ENCODE measurements around the gene KCNJ5. TPM values are rescaled to one million over a fixed set of nuclear protein-coding genes. Genes with fewer than 3 reads are reported as not detected.

KCNJ5 gene
- total and polyA plus RNA-seq, 2 experiments from 2014 or later = not detected

DNA sequence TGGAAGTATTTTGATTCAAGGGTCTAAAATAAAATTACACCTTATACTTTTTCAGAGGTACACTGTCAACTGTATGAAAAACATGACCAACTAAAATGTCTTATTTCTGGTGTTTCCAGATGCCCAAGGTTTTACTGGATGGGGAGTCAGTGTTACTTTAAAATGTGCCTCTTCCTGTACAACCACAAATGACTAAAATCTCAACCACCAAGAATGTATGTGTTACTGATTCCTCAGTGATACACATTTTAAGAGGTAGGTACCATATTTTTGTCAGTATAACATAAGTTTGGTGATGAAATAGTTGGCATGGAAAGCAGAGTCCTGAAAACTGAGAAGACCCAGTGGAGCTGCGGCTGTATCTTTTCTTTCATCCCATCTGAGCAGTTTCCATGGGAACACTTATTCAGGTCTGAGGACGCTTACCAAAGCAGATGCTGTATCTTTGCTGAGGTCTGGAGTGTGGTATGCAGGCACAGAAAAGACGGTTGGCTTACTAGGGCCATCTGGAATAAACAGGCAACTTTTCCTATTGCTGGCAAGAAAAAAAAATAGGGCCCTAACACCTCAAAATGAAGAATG, 72.7 kb downstream of the KCNJ5 start (continued):
- TF ChIP-seq, protein P1, sequence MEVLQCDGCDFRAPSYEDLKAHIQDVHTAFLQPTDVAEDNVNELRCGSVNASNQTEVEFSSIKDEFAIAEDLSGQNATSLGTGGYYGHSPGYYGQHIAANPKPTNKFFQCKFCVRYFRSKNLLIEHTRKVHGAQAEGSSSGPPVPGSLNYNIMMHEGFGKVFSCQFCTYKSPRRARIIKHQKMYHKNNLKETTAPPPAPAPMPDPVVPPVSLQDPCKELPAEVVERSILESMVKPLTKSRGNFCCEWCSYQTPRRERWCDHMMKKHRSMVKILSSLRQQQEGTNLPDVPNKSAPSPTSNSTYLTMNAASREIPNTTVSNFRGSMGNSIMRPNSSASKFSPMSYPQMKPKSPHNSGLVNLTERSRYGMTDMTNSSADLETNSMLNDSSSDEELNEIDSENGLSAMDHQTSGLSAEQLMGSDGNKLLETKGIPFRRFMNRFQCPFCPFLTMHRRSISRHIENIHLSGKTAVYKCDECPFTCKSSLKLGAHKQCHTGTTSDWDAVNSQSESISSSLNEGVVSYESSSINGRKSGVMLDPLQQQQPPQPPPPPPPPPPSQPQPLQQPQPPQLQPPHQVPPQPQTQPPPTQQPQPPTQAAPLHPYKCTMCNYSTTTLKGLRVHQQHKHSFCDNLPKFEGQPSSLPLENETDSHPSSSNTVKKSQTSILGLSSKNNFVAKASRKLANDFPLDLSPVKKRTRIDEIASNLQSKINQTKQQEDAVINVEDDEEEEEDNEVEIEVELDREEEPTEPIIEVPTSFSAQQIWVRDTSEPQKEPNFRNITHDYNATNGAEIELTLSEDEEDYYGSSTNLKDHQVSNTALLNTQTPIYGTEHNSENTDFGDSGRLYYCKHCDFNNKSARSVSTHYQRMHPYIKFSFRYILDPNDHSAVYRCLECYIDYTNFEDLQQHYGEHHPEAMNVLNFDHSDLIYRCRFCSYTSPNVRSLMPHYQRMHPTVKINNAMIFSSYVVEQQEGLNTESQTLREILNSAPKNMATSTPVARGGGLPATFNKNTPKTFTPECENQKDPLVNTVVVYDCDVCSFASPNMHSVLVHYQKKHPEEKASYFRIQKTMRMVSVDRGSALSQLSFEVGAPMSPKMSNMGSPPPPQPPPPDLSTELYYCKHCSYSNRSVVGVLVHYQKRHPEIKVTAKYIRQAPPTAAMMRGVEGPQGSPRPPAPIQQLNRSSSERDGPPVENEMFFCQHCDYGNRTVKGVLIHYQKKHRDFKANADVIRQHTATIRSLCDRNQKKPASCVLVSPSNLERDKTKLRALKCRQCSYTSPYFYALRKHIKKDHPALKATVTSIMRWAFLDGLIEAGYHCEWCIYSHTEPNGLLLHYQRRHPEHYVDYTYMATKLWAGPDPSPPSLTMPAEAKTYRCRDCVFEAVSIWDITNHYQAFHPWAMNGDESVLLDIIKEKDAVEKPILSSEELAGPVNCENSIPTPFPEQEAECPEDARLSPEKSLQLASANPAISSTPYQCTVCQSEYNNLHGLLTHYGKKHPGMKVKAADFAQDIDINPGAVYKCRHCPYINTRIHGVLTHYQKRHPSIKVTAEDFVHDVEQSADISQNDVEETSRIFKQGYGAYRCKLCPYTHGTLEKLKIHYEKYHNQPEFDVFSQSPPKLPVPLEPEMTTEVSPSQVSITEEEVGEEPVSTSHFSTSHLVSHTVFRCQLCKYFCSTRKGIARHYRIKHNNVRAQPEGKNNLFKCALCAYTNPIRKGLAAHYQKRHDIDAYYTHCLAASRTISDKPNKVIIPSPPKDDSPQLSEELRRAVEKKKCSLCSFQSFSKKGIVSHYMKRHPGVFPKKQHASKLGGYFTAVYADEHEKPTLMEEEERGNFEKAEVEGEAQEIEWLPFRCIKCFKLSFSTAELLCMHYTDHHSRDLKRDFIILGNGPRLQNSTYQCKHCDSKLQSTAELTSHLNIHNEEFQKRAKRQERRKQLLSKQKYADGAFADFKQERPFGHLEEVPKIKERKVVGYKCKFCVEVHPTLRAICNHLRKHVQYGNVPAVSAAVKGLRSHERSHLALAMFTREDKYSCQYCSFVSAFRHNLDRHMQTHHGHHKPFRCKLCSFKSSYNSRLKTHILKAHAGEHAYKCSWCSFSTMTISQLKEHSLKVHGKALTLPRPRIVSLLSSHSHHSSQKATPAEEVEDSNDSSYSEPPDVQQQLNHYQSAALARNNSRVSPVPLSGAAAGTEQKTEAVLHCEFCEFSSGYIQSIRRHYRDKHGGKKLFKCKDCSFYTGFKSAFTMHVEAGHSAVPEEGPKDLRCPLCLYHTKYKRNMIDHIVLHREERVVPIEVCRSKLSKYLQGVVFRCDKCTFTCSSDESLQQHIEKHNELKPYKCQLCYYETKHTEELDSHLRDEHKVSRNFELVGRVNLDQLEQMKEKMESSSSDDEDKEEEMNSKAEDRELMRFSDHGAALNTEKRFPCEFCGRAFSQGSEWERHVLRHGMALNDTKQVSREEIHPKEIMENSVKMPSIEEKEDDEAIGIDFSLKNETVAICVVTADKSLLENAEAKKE (CRISPR knock-in tag; IDR thresholded peaks at IDR 0.05) = no peak
- TF ChIP-seq JUNB (IDR thresholded peaks at IDR 0.05; ENCODE audit: unreplicated experiment) (no peak), EZH2phosphoT487 (IDR thresholded peaks at IDR 0.05; ENCODE audit: unreplicated experiment) (no peak), CREB1 (CRISPR knock-in tag; IDR thresholded peaks at IDR 0.05; ENCODE audit: low read depth) (no peak), ZNF114 (CRISPR knock-in tag; IDR thresholded peaks at IDR 0.05) (no peak), EZH2 (IDR thresholded peaks at IDR 0.05; ENCODE audit: low read depth, unreplicated experiment) (no peak), POLR2AphosphoS5 (IDR thresholded peaks at IDR 0.05; ENCODE audit: low read depth) (no peak)
- TF ChIP-seq, protein P2, sequence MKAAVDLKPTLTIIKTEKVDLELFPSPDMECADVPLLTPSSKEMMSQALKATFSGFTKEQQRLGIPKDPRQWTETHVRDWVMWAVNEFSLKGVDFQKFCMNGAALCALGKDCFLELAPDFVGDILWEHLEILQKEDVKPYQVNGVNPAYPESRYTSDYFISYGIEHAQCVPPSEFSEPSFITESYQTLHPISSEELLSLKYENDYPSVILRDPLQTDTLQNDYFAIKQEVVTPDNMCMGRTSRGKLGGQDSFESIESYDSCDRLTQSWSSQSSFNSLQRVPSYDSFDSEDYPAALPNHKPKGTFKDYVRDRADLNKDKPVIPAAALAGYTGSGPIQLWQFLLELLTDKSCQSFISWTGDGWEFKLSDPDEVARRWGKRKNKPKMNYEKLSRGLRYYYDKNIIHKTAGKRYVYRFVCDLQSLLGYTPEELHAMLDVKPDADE (IDR thresholded peaks at IDR 0.05) = no peak
- TF ChIP-seq, protein P3, sequence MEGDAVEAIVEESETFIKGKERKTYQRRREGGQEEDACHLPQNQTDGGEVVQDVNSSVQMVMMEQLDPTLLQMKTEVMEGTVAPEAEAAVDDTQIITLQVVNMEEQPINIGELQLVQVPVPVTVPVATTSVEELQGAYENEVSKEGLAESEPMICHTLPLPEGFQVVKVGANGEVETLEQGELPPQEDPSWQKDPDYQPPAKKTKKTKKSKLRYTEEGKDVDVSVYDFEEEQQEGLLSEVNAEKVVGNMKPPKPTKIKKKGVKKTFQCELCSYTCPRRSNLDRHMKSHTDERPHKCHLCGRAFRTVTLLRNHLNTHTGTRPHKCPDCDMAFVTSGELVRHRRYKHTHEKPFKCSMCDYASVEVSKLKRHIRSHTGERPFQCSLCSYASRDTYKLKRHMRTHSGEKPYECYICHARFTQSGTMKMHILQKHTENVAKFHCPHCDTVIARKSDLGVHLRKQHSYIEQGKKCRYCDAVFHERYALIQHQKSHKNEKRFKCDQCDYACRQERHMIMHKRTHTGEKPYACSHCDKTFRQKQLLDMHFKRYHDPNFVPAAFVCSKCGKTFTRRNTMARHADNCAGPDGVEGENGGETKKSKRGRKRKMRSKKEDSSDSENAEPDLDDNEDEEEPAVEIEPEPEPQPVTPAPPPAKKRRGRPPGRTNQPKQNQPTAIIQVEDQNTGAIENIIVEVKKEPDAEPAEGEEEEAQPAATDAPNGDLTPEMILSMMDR (conservative IDR thresholded peaks at IDR 0.05; ENCODE audit: low read depth in 2 of 2) = no peak
- TF ChIP-seq, protein P4, sequence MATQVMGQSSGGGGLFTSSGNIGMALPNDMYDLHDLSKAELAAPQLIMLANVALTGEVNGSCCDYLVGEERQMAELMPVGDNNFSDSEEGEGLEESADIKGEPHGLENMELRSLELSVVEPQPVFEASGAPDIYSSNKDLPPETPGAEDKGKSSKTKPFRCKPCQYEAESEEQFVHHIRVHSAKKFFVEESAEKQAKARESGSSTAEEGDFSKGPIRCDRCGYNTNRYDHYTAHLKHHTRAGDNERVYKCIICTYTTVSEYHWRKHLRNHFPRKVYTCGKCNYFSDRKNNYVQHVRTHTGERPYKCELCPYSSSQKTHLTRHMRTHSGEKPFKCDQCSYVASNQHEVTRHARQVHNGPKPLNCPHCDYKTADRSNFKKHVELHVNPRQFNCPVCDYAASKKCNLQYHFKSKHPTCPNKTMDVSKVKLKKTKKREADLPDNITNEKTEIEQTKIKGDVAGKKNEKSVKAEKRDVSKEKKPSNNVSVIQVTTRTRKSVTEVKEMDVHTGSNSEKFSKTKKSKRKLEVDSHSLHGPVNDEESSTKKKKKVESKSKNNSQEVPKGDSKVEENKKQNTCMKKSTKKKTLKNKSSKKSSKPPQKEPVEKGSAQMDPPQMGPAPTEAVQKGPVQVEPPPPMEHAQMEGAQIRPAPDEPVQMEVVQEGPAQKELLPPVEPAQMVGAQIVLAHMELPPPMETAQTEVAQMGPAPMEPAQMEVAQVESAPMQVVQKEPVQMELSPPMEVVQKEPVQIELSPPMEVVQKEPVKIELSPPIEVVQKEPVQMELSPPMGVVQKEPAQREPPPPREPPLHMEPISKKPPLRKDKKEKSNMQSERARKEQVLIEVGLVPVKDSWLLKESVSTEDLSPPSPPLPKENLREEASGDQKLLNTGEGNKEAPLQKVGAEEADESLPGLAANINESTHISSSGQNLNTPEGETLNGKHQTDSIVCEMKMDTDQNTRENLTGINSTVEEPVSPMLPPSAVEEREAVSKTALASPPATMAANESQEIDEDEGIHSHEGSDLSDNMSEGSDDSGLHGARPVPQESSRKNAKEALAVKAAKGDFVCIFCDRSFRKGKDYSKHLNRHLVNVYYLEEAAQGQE (IDR thresholded peaks at IDR 0.05; ENCODE audit: unreplicated experiment) = no peak

Data from GM23338 (cell line).